ENCODE results near the gene GRHPR.

DNA sequence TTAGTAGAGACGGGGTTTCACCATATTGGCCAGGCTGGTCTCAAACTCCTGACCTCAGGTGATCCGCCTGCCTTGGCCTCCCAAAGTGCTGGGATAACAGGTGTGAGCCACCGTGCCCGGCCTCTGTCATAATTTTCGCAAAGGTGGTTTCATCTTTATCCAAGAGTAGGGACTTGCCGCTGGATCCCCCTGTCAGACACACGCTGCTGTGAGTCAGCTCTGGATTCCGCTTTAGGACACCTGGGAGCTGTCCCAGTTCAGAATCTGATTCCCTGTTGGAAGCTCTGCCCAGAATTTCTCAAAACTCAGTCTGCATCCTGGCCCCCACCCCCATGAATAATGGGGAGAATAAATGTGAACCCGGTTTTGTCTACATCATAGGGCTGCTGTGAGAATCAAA, 17.9 kb upstream of the GRHPR start:
- TF ChIP-seq, protein P1, sequence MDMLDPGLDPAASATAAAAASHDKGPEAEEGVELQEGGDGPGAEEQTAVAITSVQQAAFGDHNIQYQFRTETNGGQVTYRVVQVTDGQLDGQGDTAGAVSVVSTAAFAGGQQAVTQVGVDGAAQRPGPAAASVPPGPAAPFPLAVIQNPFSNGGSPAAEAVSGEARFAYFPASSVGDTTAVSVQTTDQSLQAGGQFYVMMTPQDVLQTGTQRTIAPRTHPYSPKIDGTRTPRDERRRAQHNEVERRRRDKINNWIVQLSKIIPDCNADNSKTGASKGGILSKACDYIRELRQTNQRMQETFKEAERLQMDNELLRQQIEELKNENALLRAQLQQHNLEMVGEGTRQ (IDR thresholded peaks at IDR 0.05; ENCODE audit: low read depth, low read length), result no peak
- TF ChIP-seq POLR2A (IDR thresholded peaks at IDR 0.05; ENCODE audit: low read depth, low read length) (no peak), RAD21 (IDR thresholded peaks at IDR 0.05; ENCODE audit: low read length) (no peak), BHLHE40 (IDR thresholded peaks at IDR 0.05; ENCODE audit: low read depth, low read length) (no peak), SMC3 (IDR thresholded peaks at IDR 0.05; ENCODE audit: low read depth, low read length) (no peak), RFX5 (IDR thresholded peaks at IDR 0.05; ENCODE audit: low read depth, low read length) (no peak), RCOR1 (IDR thresholded peaks at IDR 0.05; ENCODE audit: insufficient replicate concordance, low read length) (no peak), CEBPB (IDR thresholded peaks at IDR 0.05; ENCODE audit: low read depth, low read length) (no peak), CHD1 (IDR thresholded peaks at IDR 0.05; ENCODE audit: low read depth, low read length) (no peak), FOS (IDR thresholded peaks at IDR 0.05; ENCODE audit: low read depth, low read length) (no peak)
- TF ChIP-seq, protein P2, sequence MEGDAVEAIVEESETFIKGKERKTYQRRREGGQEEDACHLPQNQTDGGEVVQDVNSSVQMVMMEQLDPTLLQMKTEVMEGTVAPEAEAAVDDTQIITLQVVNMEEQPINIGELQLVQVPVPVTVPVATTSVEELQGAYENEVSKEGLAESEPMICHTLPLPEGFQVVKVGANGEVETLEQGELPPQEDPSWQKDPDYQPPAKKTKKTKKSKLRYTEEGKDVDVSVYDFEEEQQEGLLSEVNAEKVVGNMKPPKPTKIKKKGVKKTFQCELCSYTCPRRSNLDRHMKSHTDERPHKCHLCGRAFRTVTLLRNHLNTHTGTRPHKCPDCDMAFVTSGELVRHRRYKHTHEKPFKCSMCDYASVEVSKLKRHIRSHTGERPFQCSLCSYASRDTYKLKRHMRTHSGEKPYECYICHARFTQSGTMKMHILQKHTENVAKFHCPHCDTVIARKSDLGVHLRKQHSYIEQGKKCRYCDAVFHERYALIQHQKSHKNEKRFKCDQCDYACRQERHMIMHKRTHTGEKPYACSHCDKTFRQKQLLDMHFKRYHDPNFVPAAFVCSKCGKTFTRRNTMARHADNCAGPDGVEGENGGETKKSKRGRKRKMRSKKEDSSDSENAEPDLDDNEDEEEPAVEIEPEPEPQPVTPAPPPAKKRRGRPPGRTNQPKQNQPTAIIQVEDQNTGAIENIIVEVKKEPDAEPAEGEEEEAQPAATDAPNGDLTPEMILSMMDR (conservative IDR thresholded peaks at IDR 0.05; ENCODE audit: low read depth, low read length), result no peak
